Measurements from ENCODE around the gene PACS1.

- TF ChIP-seq CTCF (IDR thresholded peaks at IDR 0.05; ENCODE audit: low read length) (no peak), EZH2 (IDR thresholded peaks at IDR 0.05; ENCODE audit: borderline replicate concordance, low read length) (no peak)
These were observed 90.6 kb downstream of the PACS1 start for GRCh38 chr11:66160709-66161108.

Data from OCI-LY1 (cell line).